ENCODE results near the gene SLC22A9.
"Not testable (repeated sequence)": the region's sequence is repeated elsewhere in the genome, so short reads cannot be mapped to it uniquely, and the experiment has no call there.

SLC22A9 gene

GRCh38 chr11:63369165-63369970, at the start of gene SLC22A9:
Gene SLC22A9 (plus strand): TSS chr11:63369785. CDS start chr11:63370057, 272 bp downstream.
- DNase-seq = no peak

DNA sequence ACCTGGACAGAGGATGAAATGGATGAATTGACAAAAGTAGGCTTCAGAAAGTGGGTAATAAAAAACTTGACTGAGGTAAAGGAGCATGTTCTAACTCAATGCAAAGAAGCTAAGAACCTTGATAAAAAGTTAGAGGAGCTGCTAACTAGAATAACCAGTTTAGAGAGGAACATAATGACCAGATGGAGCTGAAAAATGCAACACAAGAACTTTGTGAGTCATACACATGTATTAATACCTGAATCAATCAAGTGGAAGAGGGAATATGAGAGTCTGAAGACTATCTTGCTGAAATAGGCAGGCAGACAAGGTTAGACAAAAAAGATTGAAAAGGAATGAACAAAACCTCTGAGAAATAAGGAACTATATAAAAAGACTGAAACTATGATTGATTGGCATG, 47.9 kb upstream of the SLC22A9 start:
- no peak for DNase-seq

GRCh38 chr11:63335089-63335488, 34.5 kb upstream of the SLC22A9 start:
- not testable (repeated sequence) for DNase-seq

DNA sequence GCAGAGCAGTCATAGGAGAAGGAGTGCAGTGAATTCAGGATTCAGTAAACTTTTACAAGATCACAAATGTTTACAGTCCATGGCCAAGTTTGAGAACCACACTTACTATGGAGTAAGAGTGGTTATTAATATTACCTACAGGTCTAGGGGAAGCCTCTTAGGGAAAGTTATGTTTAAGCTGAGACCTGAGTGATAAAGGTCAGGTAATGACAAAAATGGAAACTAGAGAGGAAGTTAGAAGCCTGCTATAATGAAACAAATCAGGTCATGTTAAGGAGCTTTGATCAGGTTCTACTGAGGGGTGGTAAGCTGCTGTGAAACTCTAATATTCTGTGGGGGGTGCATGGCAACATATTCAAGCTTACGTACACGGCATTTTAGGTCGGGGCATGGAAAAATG, 32.5 kb upstream of the SLC22A9 start:
- DNase-seq = no peak

- no peak for DNase-seq
Observed at GRCh38 chr11:63343130-63343529, 26.5 kb upstream of the SLC22A9 start.

DNA sequence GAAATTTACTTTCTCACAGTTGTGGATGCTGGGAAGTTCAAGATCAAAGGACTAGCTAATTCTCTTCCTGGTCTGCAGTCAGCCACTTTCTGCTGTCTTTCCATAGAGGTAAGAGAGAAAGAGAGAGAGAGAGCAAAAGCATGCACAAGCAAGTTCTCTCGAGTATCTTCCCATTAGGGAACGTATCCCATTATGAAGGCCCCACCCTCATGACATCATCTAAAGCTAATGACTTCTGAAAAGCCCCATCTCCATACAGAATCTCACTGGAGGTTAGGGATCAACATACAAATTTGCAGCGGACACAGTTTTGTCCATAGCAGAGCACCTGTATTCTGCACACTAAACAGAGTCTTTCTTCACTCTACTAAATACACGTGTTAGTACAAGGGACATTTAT, 17.4 kb upstream of the SLC22A9 start:
- no peak for DNase-seq

- DNase-seq = no peak
Observed at GRCh38 chr11:63362196-63362793, 7.3 kb upstream of the SLC22A9 start.

- no peak for DNase-seq
Observed at GRCh38 chr11:63369971-63370588, 495 bp downstream of the SLC22A9 start.

DNA sequence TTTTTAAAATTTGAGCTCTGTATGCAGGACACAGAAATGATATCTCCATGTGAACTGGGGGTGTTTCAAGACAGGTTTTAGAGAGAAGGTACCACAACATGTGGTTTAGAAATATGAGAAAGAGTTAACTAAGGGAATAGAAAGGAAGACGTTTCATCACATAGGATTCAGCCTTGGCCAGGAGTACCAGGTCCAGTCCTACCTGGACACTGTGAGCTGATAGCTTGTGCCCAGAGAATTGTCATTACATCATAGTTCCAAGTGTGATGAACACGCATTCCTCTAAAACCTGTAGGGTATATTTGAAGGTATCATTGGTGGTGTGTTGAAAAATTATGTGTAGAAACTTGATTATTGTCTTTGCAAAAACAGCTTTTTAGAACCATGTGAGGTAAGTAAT, 1.8 kb downstream of the SLC22A9 start:
- no peak for DNase-seq

DNA sequence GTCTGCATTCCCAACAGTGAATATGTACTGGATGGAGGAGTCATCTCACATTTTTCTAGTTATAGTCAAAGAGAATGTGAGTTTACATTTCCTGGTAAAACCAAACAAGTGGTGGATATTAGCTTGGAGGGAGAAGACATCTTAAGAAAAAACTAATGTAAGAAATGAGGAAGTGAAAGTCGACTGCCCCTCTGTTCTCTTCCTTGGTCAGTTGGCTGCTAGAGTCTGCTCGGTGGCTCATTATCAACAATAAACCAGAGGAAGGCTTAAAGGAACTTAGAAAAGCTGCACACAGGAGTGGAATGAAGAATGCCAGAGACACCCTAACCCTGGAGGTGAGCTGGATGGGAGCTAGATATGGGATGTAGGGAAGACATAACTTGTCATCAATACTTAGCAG, 5.8 kb downstream of the SLC22A9 start:
- DNase-seq = no peak

DNA sequence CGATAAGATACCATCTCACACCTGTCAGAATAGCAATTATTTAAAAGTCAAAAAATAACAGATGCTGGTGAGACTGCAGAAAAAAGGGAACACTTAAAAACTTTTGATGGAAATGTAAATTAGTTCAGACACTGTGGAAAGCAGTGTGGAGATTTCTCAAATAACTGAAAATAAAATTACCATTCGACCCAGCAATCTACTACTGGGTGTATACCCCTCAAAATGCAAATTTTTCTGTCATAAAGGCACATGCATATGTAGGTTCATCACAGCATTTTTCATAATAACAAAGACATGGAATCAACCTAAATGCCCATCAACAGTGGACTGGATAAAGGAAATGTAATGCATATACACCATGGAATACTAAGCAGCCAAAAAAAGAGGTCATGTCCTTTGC, 10.5 kb downstream of the SLC22A9 start:
- DNase-seq = no peak

GRCh38 chr11:63395697-63396096, 26.1 kb downstream of the SLC22A9 start:
- DNase-seq = no peak

DNA sequence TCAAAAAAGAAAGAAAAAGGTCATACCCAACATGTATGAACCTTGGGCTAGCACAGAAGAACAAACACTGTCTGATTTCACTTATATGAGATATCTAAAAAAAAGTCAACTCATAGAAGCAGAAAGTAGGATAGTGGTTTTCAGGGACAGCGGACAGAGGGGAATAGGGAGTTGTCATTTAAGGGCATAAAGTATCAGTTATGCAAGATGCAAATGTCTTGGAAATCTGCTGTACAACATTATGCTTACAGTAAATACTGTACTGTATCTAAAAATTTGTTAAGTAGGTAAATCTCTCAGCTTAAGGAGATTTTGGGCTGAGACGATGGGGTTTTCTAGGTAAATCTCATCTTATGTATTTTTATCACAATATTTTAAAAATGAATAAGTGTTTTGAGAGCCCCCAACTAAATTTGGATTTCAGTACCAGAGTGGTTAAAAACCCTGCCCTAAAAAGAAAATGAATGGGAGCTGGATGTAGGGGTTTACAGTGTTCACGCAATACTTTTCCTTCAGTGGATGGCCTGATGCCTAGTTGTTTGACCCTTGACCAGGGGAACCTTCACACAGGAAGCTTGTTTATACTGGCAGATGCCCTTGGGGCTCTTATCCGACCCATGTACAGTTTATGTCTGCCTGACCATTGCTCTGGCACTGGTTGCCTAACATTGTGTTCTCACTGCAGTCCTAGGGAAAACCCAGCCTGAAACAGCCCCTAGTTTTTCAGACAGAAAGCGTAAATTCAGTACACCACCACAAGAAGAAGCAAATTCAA, 34.8 kb downstream of the SLC22A9 start:
- no peak for DNase-seq

- DNase-seq = no peak
Observed at GRCh38 chr11:63405114-63405513, 35.5 kb downstream of the SLC22A9 start.

DNA sequence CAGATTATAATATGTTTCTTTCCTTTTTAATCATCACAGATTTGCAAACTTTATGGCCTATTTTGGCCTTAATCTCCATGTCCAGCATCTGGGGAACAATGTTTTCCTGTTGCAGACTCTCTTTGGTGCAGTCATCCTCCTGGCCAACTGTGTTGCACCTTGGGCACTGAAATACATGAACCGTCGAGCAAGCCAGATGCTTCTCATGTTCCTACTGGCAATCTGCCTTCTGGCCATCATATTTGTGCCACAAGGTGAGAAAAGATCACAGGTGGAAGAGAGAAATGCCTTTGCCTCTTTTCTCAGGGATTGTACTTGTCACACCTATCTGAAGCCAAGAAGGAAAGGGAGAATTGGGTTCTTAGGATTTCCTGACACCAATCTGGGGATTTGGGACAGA, 36.9 kb downstream of the SLC22A9 start:
- no peak for DNase-seq

DNA sequence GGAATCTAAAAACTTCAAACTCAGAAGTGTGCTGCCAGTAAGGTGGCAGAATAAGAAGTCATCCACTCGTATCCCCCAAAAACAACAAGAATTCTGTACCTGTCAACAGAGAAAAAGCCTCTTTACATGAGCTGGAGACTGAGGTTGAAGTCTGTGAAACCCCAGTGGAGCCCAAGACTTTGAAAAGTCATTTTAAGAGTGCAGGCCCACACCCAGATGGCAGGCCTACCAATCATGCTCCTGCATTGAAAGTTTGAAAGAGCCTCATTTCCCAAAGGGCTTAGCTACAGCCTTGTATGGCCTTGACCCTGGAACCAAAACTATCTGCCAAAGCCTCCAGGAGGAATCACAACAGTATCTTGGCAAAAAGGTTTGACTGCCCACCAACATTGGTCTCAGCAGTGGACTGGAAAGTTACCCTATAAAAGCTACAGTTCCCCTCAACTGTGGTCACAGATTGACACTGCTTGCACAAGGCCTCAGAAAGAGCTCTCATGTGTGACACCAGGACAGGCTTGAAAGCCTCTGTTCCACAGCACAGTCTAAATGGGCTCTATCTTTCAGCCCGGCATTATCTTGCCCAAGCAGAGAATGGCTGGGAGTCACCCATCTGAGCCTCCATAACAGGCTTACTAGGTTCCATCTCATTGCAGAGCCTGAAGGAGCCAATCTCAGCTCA, 47.7 kb downstream of the SLC22A9 start:
- no peak for DNase-seq

- no peak for DNase-seq
Observed at GRCh38 chr11:63427971-63428508, 58.5 kb downstream of the SLC22A9 start.

DNA sequence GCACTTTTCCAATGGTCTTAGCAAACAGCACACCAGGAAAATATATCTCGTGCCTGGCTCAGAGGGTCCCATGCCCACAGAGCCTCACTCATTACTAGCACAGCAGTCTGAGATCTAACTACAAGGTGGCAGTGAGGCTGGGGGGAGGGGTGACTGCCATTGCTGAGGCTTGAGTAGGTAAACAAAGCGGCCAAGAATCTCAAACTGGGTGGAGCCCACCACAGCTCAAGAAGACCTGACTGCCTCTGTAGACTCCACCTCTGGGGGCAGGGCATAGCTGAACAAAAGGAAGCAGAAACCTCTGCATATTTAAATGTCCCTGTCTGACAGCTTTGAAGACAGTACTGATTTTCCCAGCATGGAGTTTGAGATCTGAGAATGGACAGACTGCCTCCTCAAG, 61.1 kb downstream of the SLC22A9 start:
- not testable (repeated sequence) for DNase-seq

- not testable (repeated sequence) for DNase-seq
Observed at GRCh38 chr11:63435351-63435750, 65.8 kb downstream of the SLC22A9 start.

DNA sequence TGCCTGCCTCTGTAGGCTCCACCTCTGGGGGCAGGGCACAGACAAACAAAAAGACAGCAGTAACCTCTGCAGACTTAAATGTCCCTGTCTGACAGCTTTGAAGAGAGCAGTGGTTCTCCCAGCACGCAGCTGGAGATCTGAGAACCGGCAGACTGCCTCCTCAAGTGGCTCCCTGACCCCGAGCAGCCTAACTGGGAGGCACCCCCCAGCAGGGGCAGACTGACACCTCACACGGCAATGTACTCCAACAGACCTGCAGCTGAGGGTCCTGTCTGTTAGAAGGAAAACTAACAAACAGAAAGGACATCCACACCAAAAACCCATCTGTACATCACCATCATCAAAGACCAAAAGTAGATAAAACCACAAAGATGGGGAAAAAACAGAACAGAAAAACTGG, 66.2 kb downstream of the SLC22A9 start:
- DNase-seq = not testable (repeated sequence)

- DNase-seq = no peak
Observed at GRCh38 chr11:63443714-63444113, 74.1 kb downstream of the SLC22A9 start.

GRCh38 chr11:63444160-63444559, 74.6 kb downstream of the SLC22A9 start:
- DNase-seq = no peak

All from CD4-positive, alpha-beta T cell treated with Interleukin-4 for 1 hour (primary cell).